Measurements from ENCODE around the gene ARHGAP15.

Gene ARHGAP15

GRCh38 chr2:143649226-143649740, 520.1 kb downstream of the ARHGAP15 start:
- no peaks in the 10 kb centered on the region for H3K79me2 ChIP-seq (ENCODE audit: low read length)
- H3K9ac ChIP-seq (ENCODE audit: low read length) = no peak overlapping the region
- no peaks in the 10 kb centered on the region for H3F3A ChIP-seq (ENCODE audit: insufficient read depth, low read length)
- H4K20me1 ChIP-seq (ENCODE audit: insufficient read depth, low read length) = no peaks in the 10 kb centered on the region
- H3K27me3 ChIP-seq (replicated peaks; ENCODE audit: insufficient read depth, low read length) = no peaks in the 10 kb centered on the region
- no peaks in the 10 kb centered on the region for H3K4me1 ChIP-seq (ENCODE audit: low read length)
- no peak for DNase-seq
- no peaks in the 10 kb centered on the region for H3K9me3 ChIP-seq (replicated peaks; ENCODE audit: insufficient read depth, low read length)
- no peak overlapping the region for H3K27ac ChIP-seq (ENCODE audit: low read length)
- no peak overlapping the region for H2AFZ ChIP-seq (ENCODE audit: low read length)
- H3K4me3 ChIP-seq (ENCODE audit: low read length) = no peak overlapping the region
- no peaks in the 10 kb centered on the region for H3K36me3 ChIP-seq (replicated peaks; ENCODE audit: insufficient read depth, low read length)
- no peaks in the 10 kb centered on the region for H3K9me2 ChIP-seq (replicated peaks; ENCODE audit: insufficient read depth, low read length)
- TF ChIP-seq EZH2 (optimal IDR thresholded peaks at IDR 0.05; ENCODE audit: low read depth, low read length) (no peak), EZH2phosphoT487 (IDR thresholded peaks at IDR 0.05; ENCODE audit: low read length) (no peak), CTCF (IDR thresholded peaks at IDR 0.05; ENCODE audit: low read length) (no peak)
- H3K4me2 ChIP-seq (ENCODE audit: low read depth, low read length) = no peak overlapping the region

GRCh38 chr2:143652692-143653091, 523.5 kb downstream of the ARHGAP15 start:
- Histone ChIP-seq H3K79me2 (ENCODE audit: low read length) (no peaks in the 10 kb centered on the region), H3K9ac (ENCODE audit: low read length) (no peak overlapping the region), H4K20me1 (ENCODE audit: insufficient read depth, low read length) (no peaks in the 10 kb centered on the region), H3K4me1 (ENCODE audit: low read length) (no peaks in the 10 kb centered on the region), H3K27me3 (replicated peaks; ENCODE audit: insufficient read depth, low read length) (no peaks in the 10 kb centered on the region), H3K9me2 (replicated peaks; ENCODE audit: insufficient read depth, low read length) (no peaks in the 10 kb centered on the region), H3K27ac (ENCODE audit: low read length) (no peak overlapping the region), H2AFZ (ENCODE audit: low read length) (no peak overlapping the region), H3K9me3 (replicated peaks; ENCODE audit: insufficient read depth, low read length) (no peaks in the 10 kb centered on the region), H3K36me3 (replicated peaks; ENCODE audit: insufficient read depth, low read length) (no peaks in the 10 kb centered on the region), H3K4me2 (ENCODE audit: low read depth, low read length) (no peak overlapping the region), H3K4me3 (ENCODE audit: low read length) (no peak overlapping the region), H3F3A (ENCODE audit: insufficient read depth, low read length) (no peaks in the 10 kb centered on the region)
- TF ChIP-seq CTCF (IDR thresholded peaks at IDR 0.05; ENCODE audit: low read length) (no peak), EZH2phosphoT487 (IDR thresholded peaks at IDR 0.05; ENCODE audit: low read length) (no peak), EZH2 (optimal IDR thresholded peaks at IDR 0.05; ENCODE audit: low read depth, low read length) (no peak)
- no peak for DNase-seq

- Histone ChIP-seq H3K27me3 (replicated peaks; ENCODE audit: insufficient read depth, low read length) (no peaks in the 10 kb centered on the region), H3K36me3 (replicated peaks; ENCODE audit: insufficient read depth, low read length) (no peaks in the 10 kb centered on the region), H3F3A (ENCODE audit: insufficient read depth, low read length) (no peaks in the 10 kb centered on the region), H3K9ac (ENCODE audit: low read length) (no peak overlapping the region), H3K4me1 (ENCODE audit: low read length) (no peaks in the 10 kb centered on the region), H3K9me3 (replicated peaks; ENCODE audit: insufficient read depth, low read length) (no peaks in the 10 kb centered on the region), H3K79me2 (ENCODE audit: low read length) (no peaks in the 10 kb centered on the region), H3K9me2 (replicated peaks; ENCODE audit: insufficient read depth, low read length) (no peaks in the 10 kb centered on the region), H3K27ac (ENCODE audit: low read length) (no peak overlapping the region), H4K20me1 (ENCODE audit: insufficient read depth, low read length) (no peaks in the 10 kb centered on the region), H3K4me2 (ENCODE audit: low read depth, low read length) (no peak overlapping the region), H2AFZ (ENCODE audit: low read length) (no peak overlapping the region), H3K4me3 (ENCODE audit: low read length) (no peak overlapping the region)
- no peak for DNase-seq
- TF ChIP-seq EZH2phosphoT487 (IDR thresholded peaks at IDR 0.05; ENCODE audit: low read length) = no peak
- no peak for TF ChIP-seq CTCF (IDR thresholded peaks at IDR 0.05; ENCODE audit: low read length)
- TF ChIP-seq EZH2 (optimal IDR thresholded peaks at IDR 0.05; ENCODE audit: low read depth, low read length) = no peak
Observed at GRCh38 chr2:143668234-143668633, 539.0 kb downstream of the ARHGAP15 start.

Data from MM.1S (cell line).